Vagina (tissue), 2 donors: ENCODE results near the gene SIRT2.

Experiments used
- CTCF ChIP-seq, 3 experiments: fragments of 450-650 bp in 2 of 3; fragments of 200-600 bp in 1 of 3; sonication (generic) in 1 of 3; IDR thresholded peaks; one replicate each; pipeline ENCODE4 v1.5.1; 2017 to 2019; ENCODE audit warnings: antibody characterized with exemption in 3 of 3, mild to moderate bottlenecking in 2 of 3, moderate library complexity in 2 of 3
- POLR2A ChIP-seq, 2 donors: fragments of 450-650 bp; IDR thresholded peaks; one replicate each; pipeline ENCODE4 v1.6.1; 2017; ENCODE audit warnings: antibody characterized with exemption in 2 of 2, mild to moderate bottlenecking in 2 of 2, moderate library complexity in 2 of 2
- POLR2AphosphoS5 ChIP-seq, 2 donors: sonication (generic); formaldehyde crosslinking; IDR thresholded peaks; one replicate each; pipeline ENCODE4 v1.9.0; 2017; ENCODE audit warnings: antibody characterized with exemption in 2 of 2, mild to moderate bottlenecking in 2 of 2, low read depth in 1 of 2; ENCODE audit not compliant: insufficient read depth in 1 of 2

GRCh38 chr19:38929929-38930775, 30.7 kb upstream of the SIRT2 start, which contains the start of gene SARS2:
- no peak for TF ChIP-seq POLR2A (IDR thresholded peaks at IDR 0.05)
- peak; percentile 86 to 94 for TF ChIP-seq POLR2AphosphoS5 (IDR thresholded peaks at IDR 0.05; ENCODE audit: insufficient read depth in 1 of 2, low read depth in 1 of 2)
- peak; percentile 95 to 98 (median 97) for TF ChIP-seq CTCF (IDR thresholded peaks at IDR 0.05)
